Activated CD8-positive, alpha-beta memory T cell treated with anti-CD3 and anti-CD28 coated beads, Interleukin-2, amount 10 ng/mL, durations not matched to agents 7 days and 5 days (primary cell): ENCODE results near the gene PRF1. TPM values are rescaled to one million over a fixed set of nuclear protein-coding genes. Genes with fewer than 3 reads are reported as not detected.

Source experiments
- ATAC-seq: fragments of 150-1000 bp; cut with Tn5 transposase; one replicate; pipeline ENCODE4 v1.10.0; 2021; ENCODE audit warnings: moderate library complexity
- CTCF ChIA-PET: fragments of 350-600 bp; sonication (Branson Sonifier 250); formaldehyde crosslinking; loops from one replicate; lab custom pipeline; 2021; ENCODE audit warnings: antibody characterized with exemption; lab: Charles Lee
- DNase-seq: peaks from one replicate; pipeline ENCODE4 v3.0.0-alpha.2; 2020
- H3K27ac Mint-ChIP-seq: one replicate; pipeline ENCODE4 v1.8.0; 2021; ENCODE audit warnings: mild to moderate bottlenecking, mixed read lengths
- H3K27me3 Mint-ChIP-seq: one replicate; pipeline ENCODE4 v1.8.0; 2021; ENCODE audit warnings: mixed read lengths
- H3K36me3 Mint-ChIP-seq: one replicate; pipeline ENCODE4 v1.8.0; 2021; ENCODE audit warnings: mild to moderate bottlenecking, mixed read lengths
- H3K4me1 Mint-ChIP-seq: one replicate; pipeline ENCODE4 v1.8.0; 2021; ENCODE audit warnings: mixed read lengths
- H3K4me3 Mint-ChIP-seq: one replicate; pipeline ENCODE4 v1.8.0; 2021; ENCODE audit warnings: mild to moderate bottlenecking, moderate library complexity, mixed read lengths
- H3K9me3 Mint-ChIP-seq: one replicate; pipeline ENCODE4 v1.8.0; 2022; ENCODE audit warnings: low read depth, mixed read lengths
- total RNA-seq, 2 experiments: library from RNA; stranded (reverse); gene quantifications; one replicate each; pipeline ENCODE4 v1.2.3, GENCODE V29; 2021

Gene PRF1
- total RNA-seq, 2 experiments from 2014 or later: 381 to 433 TPM

- H3K27me3 Mint-ChIP-seq: peaks cover 22% of the 10 kb centered on the region
- CTCF ChIA-PET: no interaction called here
- H3K36me3 Mint-ChIP-seq: peaks cover 9% of the 10 kb centered on the region
- DNase-seq (no peak), ATAC-seq (no peak)
- peaks cover 4% of the 10 kb centered on the region for H3K9me3 Mint-ChIP-seq
- no peak overlapping the region for H3K4me3 Mint-ChIP-seq
- no peaks in the 10 kb centered on the region for H3K4me1 Mint-ChIP-seq
- H3K27ac Mint-ChIP-seq: no peak overlapping the region
Measured at GRCh38 chr10:70629338-70629737, 26.8 kb upstream of the PRF1 start.

- H3K27ac Mint-ChIP-seq: no peak overlapping the region
Measured at GRCh38 chr10:70626056-70626455, 23.5 kb upstream of the PRF1 start.

DNA sequence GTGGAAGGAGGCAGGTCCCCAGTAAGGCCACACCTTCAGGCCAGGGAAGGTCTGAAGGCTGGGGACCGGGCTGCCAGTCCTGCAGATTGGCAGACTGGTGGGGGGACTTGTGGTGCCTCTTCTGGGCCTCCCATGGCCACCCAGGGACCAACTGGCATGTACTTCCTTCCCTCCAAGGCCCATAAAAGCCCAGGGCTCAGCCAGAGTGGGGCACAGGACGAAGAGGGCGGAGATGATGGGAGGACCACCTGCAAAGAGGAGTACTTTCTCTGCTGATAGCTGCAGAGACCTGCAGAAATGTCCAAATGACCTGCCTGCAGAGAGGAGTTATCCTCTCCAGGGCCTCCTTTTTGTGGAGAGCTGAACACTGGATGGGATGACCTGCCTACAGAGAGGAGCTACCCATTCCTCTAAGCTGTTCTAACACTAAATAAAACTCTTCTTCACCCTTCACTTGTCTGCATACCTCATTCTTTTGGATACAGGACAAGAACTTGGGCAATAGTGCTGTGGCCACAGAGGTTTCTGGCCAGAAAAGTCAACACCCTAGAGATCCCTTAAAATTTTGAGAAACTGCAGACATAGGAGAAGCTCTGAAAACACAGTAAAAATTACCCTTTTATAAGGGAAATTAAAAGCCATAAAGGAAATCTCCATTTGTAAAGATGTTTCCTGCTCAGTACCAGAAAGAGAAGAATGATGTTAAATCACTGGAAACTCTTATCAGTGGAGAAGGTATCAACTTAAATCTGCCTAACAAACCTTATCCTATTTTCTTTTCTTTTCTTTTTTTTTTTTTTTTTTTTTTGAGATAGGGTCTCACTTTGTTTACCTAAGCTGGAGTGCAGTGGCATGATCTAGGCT lies 20.7 kb upstream of the PRF1 start:
- no peak for DNase-seq
- ATAC-seq: no peak
- peaks cover 12% of the 10 kb centered on the region for H3K4me1 Mint-ChIP-seq
- H3K4me3 Mint-ChIP-seq: no peak overlapping the region
- H3K27ac Mint-ChIP-seq: no peak overlapping the region
- CTCF ChIA-PET: interaction anchor here (0.6 to 2.0 kb wide), 4 partner anchors 11 to 236 kb away, joined by 3 to 8 read pairs (median 4); no protein-coding TSS in a partner anchor
- H3K9me3 Mint-ChIP-seq: peaks cover 5% of the 10 kb centered on the region
- H3K27me3 Mint-ChIP-seq: peaks cover 8% of the 10 kb centered on the region
- H3K36me3 Mint-ChIP-seq: peaks cover 21% of the 10 kb centered on the region

More at GRCh38 chr10:70626056-70626455, 23.5 kb upstream of the PRF1 start:
- no peak for ATAC-seq
- Mint-ChIP-seq H3K36me3 (peaks cover 14% of the 10 kb centered on the region), H3K27me3 (peaks cover 8% of the 10 kb centered on the region), H3K4me3 (no peak overlapping the region), H3K4me1 (no peaks in the 10 kb centered on the region), H3K9me3 (peaks cover 4% of the 10 kb centered on the region)
- no peak for DNase-seq
- CTCF ChIA-PET: no interaction called here

DNA sequence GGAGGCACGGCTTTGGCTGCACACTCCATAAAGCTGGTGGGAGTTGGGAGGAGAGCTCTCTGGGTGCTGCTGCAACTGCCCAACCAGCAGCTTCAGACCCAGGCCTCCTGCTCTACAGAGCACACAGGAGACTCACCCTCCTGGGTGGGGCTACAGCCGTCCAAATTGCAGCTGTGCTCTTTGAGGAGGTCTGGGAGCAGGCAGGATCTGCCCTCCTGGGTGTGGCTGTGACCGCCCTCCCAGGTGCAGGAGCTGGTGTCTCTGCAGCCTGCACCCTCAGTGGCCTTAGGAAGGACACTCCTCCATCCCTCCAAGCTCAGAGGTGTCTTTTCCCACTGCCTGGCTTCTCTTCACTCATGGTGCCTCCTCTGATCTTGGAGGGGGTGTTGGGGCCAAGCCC lies 20.0 kb upstream of the PRF1 start:
- ATAC-seq (no peak), DNase-seq (no peak)
- Mint-ChIP-seq H3K9me3 (peaks cover 3% of the 10 kb centered on the region), H3K4me3 (no peak overlapping the region), H3K36me3 (peaks cover 18% of the 10 kb centered on the region), H3K27me3 (peaks cover 5% of the 10 kb centered on the region), H3K27ac (no peak overlapping the region), H3K4me1 (peaks cover 17% of the 10 kb centered on the region)
- CTCF ChIA-PET: interaction anchor here (1.3 to 2.0 kb wide), 3 partner anchors 17 to 191 kb away, joined by 3 to 8 read pairs (median 5); no protein-coding TSS in a partner anchor

- peaks cover 3% of the 10 kb centered on the region for H3K9me3 Mint-ChIP-seq
- H3K27me3 Mint-ChIP-seq: peaks cover 3% of the 10 kb centered on the region
- DNase-seq (no peak), ATAC-seq (no peak)
- peaks cover 17% of the 10 kb centered on the region for H3K36me3 Mint-ChIP-seq
- peaks cover 26% of the 10 kb centered on the region for H3K4me1 Mint-ChIP-seq
- CTCF ChIA-PET: interaction anchor here (1.3 kb wide), 1 partner anchor 16 kb away, joined by 5 read pairs; no protein-coding TSS in a partner anchor
- no peak overlapping the region for H3K4me3 Mint-ChIP-seq
- no peak overlapping the region for H3K27ac Mint-ChIP-seq
Measured at GRCh38 chr10:70621503-70622078, 19.1 kb upstream of the PRF1 start.

- Mint-ChIP-seq H3K36me3 (peaks cover 17% of the 10 kb centered on the region), H3K9me3 (peaks cover 3% of the 10 kb centered on the region), H3K27me3 (no peaks in the 10 kb centered on the region), H3K4me3 (no peak overlapping the region), H3K27ac (no peak overlapping the region), H3K4me1 (peaks cover 42% of the 10 kb centered on the region)
- ATAC-seq (no peak), DNase-seq (no peak)
- CTCF ChIA-PET: interaction anchor here (0.8 to 5.7 kb wide), 12 partner anchors 7 to 214 kb away, joined by 3 to 50 read pairs (median 4); partner anchors contain the start of gene PRF1
Measured at GRCh38 chr10:70620020-70620289, 17.4 kb upstream of the PRF1 start.

- Mint-ChIP-seq H3K27ac (peak overlapping the region; percentile 69), H3K36me3 (peaks cover 19% of the 10 kb centered on the region)
- ATAC-seq: no peak
Measured at GRCh38 chr10:70619271-70620019, 16.9 kb upstream of the PRF1 start.

DNA sequence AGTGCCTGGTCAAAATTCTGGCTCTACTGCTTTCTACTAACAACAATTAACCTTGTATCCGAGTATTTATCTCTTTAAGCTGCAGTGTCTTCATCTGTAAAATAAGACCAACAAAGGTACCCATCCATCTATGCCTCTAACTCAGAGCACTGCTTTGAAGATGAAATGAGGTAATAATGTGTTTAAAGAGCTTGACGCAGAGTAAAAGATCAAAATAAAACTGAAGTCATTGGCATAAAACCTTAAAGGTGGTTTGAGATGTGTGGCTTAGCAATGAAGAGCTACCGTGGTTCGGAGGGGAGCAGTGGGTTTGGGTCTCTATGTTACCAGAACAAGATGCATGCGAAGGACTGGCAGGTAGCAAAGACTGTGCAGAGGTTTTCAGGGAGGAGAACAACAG lies 16.1 kb upstream of the PRF1 start:
- peak overlapping the region; percentile 69 for H3K27ac Mint-ChIP-seq
- CTCF ChIA-PET: interaction anchor here (0.7 to 5.7 kb wide), 16 partner anchors 9 to 196 kb away, joined by 3 to 50 read pairs (median 4); partner anchors contain the start of gene PRF1
- peaks cover 53% of the 10 kb centered on the region for H3K4me1 Mint-ChIP-seq
- H3K4me3 Mint-ChIP-seq: no peak overlapping the region
- no peaks in the 10 kb centered on the region for H3K27me3 Mint-ChIP-seq
- peaks cover 3% of the 10 kb centered on the region for H3K9me3 Mint-ChIP-seq
- DNase-seq (no peak), ATAC-seq (no peak)
- H3K36me3 Mint-ChIP-seq: peaks cover 15% of the 10 kb centered on the region

More at GRCh38 chr10:70619271-70620019, 16.9 kb upstream of the PRF1 start:
- peaks cover 3% of the 10 kb centered on the region for H3K9me3 Mint-ChIP-seq
- no peak for DNase-seq
- CTCF ChIA-PET: interaction anchor here (0.7 to 5.7 kb wide), 18 partner anchors 8 to 213 kb away, joined by 3 to 50 read pairs (median 4); partner anchors contain the start of gene PRF1
- H3K4me1 Mint-ChIP-seq: peaks cover 46% of the 10 kb centered on the region
- no peak overlapping the region for H3K4me3 Mint-ChIP-seq
- no peaks in the 10 kb centered on the region for H3K27me3 Mint-ChIP-seq

- H3K36me3 Mint-ChIP-seq: peaks cover 18% of the 10 kb centered on the region
- peaks cover 3% of the 10 kb centered on the region for H3K9me3 Mint-ChIP-seq
- no peak overlapping the region for H3K4me3 Mint-ChIP-seq
- H3K4me1 Mint-ChIP-seq: peaks cover 53% of the 10 kb centered on the region
- DNase-seq (peak; percentile 63), ATAC-seq (peak; percentile 69)
- CTCF ChIA-PET: interaction anchor here (1.1 to 5.7 kb wide), 15 partner anchors 9 to 197 kb away, joined by 3 to 50 read pairs (median 5); partner anchors contain the start of gene PRF1
- H3K27me3 Mint-ChIP-seq: no peaks in the 10 kb centered on the region
- peak overlapping the region; percentile 70 for H3K27ac Mint-ChIP-seq
Measured at GRCh38 chr10:70617798-70618568, 15.4 kb upstream of the PRF1 start.

DNA sequence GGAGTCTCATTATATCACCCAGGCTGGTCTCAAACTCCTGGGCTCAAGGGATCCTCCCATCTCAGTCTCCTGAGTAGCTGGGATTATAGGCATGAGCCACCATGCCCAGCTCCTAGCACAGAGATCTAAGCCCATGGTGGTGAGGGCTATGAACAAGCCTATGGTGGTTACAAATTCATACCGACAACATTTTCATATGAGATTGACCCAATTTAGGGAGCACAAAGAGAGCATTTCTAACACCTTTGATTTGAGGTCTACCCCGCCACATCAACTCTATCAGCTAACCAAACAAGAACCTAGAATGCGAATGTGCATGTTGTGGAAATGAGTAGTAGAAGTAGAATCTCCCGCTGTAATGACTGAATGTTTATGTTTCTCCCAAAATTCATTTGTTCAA lies 14.2 kb upstream of the PRF1 start:
- peak overlapping the region; percentile 0 for H3K4me3 Mint-ChIP-seq
- H3K4me1 Mint-ChIP-seq: peaks cover 59% of the 10 kb centered on the region
- H3K36me3 Mint-ChIP-seq: peaks cover 22% of the 10 kb centered on the region
- ATAC-seq: peak; percentile 57
- H3K27ac Mint-ChIP-seq: peak overlapping the region; percentile 76
- DNase-seq: peak; percentile 58
- CTCF ChIA-PET: interaction anchor here (2.1 to 5.7 kb wide), 4 partner anchors 13 to 142 kb away, joined by 5 to 50 read pairs (median 14); partner anchors contain the start of gene PRF1
- H3K27me3 Mint-ChIP-seq: no peaks in the 10 kb centered on the region
- H3K9me3 Mint-ChIP-seq: peaks cover 3% of the 10 kb centered on the region

GRCh38 chr10:70615784-70616522 lies 13.4 kb upstream of the PRF1 start:
- ATAC-seq (no peak), DNase-seq (no peak)
- CTCF ChIA-PET: interaction anchor here (1.1 to 5.7 kb wide), 3 partner anchors 12 to 57 kb away, joined by 3 to 50 read pairs (median 12); partner anchors contain the start of gene PRF1

GRCh38 chr10:70615211-70615610 lies 12.7 kb upstream of the PRF1 start:
- CTCF ChIA-PET: interaction anchor here (1.1 to 2.5 kb wide), 2 partner anchors 35 to 57 kb away, joined by 3 to 12 read pairs; no protein-coding TSS in a partner anchor
- H3K4me3 Mint-ChIP-seq: no peak overlapping the region
- peaks cover 3% of the 10 kb centered on the region for H3K9me3 Mint-ChIP-seq
- H3K27me3 Mint-ChIP-seq: no peaks in the 10 kb centered on the region
- peaks cover 18% of the 10 kb centered on the region for H3K36me3 Mint-ChIP-seq
- H3K27ac Mint-ChIP-seq: no peak overlapping the region
- DNase-seq (no peak), ATAC-seq (no peak)
- H3K4me1 Mint-ChIP-seq: peaks cover 69% of the 10 kb centered on the region

More at GRCh38 chr10:70615784-70616522, 13.4 kb upstream of the PRF1 start:
- peaks cover 62% of the 10 kb centered on the region for H3K4me1 Mint-ChIP-seq
- H3K27me3 Mint-ChIP-seq: no peaks in the 10 kb centered on the region
- H3K4me3 Mint-ChIP-seq: no peak overlapping the region
- peak overlapping the region; percentile 76 for H3K27ac Mint-ChIP-seq
- H3K9me3 Mint-ChIP-seq: peaks cover 3% of the 10 kb centered on the region
- peaks cover 20% of the 10 kb centered on the region for H3K36me3 Mint-ChIP-seq
